ENCODE results near the gene MEP1B. TPM values are rescaled to one million over a fixed set of nuclear protein-coding genes. Genes with fewer than 3 reads are reported as not detected.

Gene MEP1B
- total and polyA plus RNA-seq, 2 experiments from 2014 or later, result not detected

DNA sequence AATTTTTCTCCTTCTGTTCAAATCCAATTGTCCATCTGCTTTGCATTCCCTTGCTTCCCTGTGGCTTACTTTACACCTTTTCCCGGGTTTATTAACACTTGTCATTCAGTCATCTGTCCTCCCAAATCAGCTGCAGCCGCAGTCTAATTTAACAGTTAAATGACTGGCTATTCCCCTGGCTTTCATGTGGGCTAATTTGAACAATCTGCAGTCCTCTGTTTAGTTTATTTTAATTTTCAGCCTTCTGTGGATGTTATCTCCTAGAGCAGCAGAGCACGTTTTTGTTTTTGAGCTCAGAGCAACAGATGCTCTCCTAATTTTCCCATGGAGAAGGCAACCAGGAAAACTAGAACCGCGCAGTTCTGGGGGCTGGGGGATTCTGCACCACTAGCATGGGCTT is 55.0 kb downstream of the MEP1B start:
- in situ Hi-C loops (cut with MboI), result no loop called here
- TF ChIP-seq EZH2 (IDR thresholded peaks at IDR 0.05; ENCODE audit: insufficient read depth, poor library complexity, severe bottlenecking) (no peak), EZH2phosphoT487 (IDR thresholded peaks at IDR 0.05; ENCODE audit: insufficient read depth, low read depth) (no peak)
- WGBS, 2 experiments (ENCODE audit: low coverage in 1 of 2, low lambda C conversion rate in 2 of 2, missing lambda C conversion rate in 2 of 2), result 39 to 44% methylated on average over 5 of the region's 5 CpGs

DNA sequence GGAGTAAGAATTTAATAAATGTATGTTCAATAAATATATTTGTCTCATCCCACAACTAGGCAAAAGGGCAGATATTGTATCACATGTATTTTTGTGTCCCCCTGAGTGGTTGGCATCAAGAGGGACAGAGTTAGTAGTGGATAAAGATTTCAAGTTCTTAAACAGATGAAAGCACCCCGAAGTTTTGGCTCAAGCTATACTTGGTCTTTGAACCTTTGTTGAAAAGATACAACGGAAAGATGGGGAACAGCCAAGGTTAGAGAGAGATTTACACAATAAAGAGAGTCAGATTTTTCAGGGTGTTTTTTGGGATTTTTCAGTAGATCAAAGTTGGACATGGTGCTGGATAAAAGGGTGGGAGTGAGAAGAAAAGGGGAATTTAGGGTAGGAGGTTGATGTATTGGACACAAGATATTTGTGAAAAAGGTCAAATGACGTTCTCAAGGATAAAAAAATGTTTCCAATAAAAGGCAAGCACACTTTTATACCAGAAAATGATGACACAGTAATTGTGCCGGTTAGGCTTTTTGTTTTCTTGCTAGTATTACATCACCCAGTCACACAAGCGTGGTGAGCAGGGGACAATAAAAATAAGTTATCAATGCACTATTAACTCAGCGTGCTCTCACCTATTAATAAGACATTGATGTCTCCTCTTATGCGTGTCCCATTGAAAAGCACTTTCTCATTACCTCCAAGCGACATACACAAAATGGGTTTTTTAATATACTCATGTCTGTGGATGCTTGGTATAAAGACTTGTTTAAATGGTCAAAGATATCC is 59.5 kb downstream of the MEP1B start:
- no peak for DNase-seq
- Histone ChIP-seq H3K9ac (no peak overlapping the region), H2AFZ (no peak overlapping the region), H3K4me1 (ENCODE audit: insufficient read depth) (no peaks in the 10 kb centered on the region), H3K27ac (no peak overlapping the region), H3K9me3 (ENCODE audit: low read depth) (no peaks in the 10 kb centered on the region), H3K27me3 (replicated peaks; ENCODE audit: insufficient read depth) (peaks cover 9% of the 10 kb centered on the region; the same call in 1 of the 2 replicates), H3K4me3 (no peak overlapping the region), H3F3A (ENCODE audit: insufficient read depth) (no peaks in the 10 kb centered on the region), H3K4me2 (ENCODE audit: unreplicated experiment) (no peak overlapping the region), H4K20me1 (ENCODE audit: insufficient read depth) (no peaks in the 10 kb centered on the region), H3K79me2 (ENCODE audit: insufficient read depth) (no peaks in the 10 kb centered on the region), H3K36me3 (ENCODE audit: low read depth) (no peaks in the 10 kb centered on the region), H3K9me2 (ENCODE audit: insufficient read depth) (no peaks in the 10 kb centered on the region)
- 45 to 46% methylated on average over 8 of the region's 8 CpGs for WGBS, 2 experiments (ENCODE audit: low coverage in 1 of 2, low lambda C conversion rate in 2 of 2, missing lambda C conversion rate in 2 of 2)
- in situ Hi-C loops (cut with MboI), result no loop called here
- TF ChIP-seq EZH2 (IDR thresholded peaks at IDR 0.05; ENCODE audit: insufficient read depth, poor library complexity, severe bottlenecking) (no peak), EZH2phosphoT487 (IDR thresholded peaks at IDR 0.05; ENCODE audit: insufficient read depth, low read depth) (no peak)

More for the DNA sequence above, 55.0 kb downstream of the MEP1B start:
- Histone ChIP-seq H3K9me2 (ENCODE audit: insufficient read depth) (no peaks in the 10 kb centered on the region), H3K4me1 (ENCODE audit: insufficient read depth) (no peaks in the 10 kb centered on the region), H3K27ac (no peak overlapping the region), H2AFZ (no peak overlapping the region), H3F3A (ENCODE audit: insufficient read depth) (no peaks in the 10 kb centered on the region), H3K9me3 (ENCODE audit: low read depth) (no peaks in the 10 kb centered on the region), H4K20me1 (ENCODE audit: insufficient read depth) (no peaks in the 10 kb centered on the region), H3K36me3 (ENCODE audit: low read depth) (no peaks in the 10 kb centered on the region), H3K27me3 (replicated peaks; ENCODE audit: insufficient read depth) (peaks cover 9% of the 10 kb centered on the region; the same call in 1 of the 2 replicates), H3K4me2 (ENCODE audit: unreplicated experiment) (no peak overlapping the region), H3K9ac (no peak overlapping the region), H3K4me3 (no peak overlapping the region), H3K79me2 (ENCODE audit: insufficient read depth) (no peaks in the 10 kb centered on the region)
- DNase-seq, result no peak

DNA sequence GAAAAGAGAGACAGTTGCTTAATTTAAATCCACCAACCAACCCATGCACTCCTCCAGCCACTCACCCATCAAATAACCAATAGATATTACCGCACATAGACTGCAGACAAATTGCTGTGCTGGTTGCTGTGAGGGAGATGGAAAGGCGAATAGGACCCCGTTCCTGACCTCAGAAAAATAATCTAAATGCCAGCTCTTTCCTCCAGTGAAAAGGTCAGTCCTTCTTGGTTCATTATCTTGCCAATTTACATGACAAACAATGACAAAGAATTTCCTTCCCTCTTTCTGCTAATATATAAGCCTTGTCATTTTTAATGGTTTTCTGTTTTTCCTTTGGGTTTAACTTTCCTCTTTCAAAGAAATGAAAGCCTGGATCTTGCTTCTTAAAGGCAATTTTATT is 61.6 kb downstream of the MEP1B start:
- Histone ChIP-seq H3K4me1 (ENCODE audit: insufficient read depth) (no peaks in the 10 kb centered on the region), H3K27ac (no peak overlapping the region), H3K4me2 (ENCODE audit: unreplicated experiment) (no peak overlapping the region), H3K9ac (no peak overlapping the region), H3K36me3 (ENCODE audit: low read depth) (no peaks in the 10 kb centered on the region), H3K27me3 (replicated peaks; ENCODE audit: insufficient read depth) (peaks cover 9% of the 10 kb centered on the region; the same call in 1 of the 2 replicates), H3K4me3 (no peak overlapping the region), H2AFZ (no peak overlapping the region), H3K79me2 (ENCODE audit: insufficient read depth) (no peaks in the 10 kb centered on the region), H4K20me1 (ENCODE audit: insufficient read depth) (no peaks in the 10 kb centered on the region), H3F3A (ENCODE audit: insufficient read depth) (no peaks in the 10 kb centered on the region), H3K9me3 (ENCODE audit: low read depth) (no peaks in the 10 kb centered on the region), H3K9me2 (ENCODE audit: insufficient read depth) (no peaks in the 10 kb centered on the region)
- in situ Hi-C loops (cut with MboI), result no loop called here
- DNase-seq, result no peak
- TF ChIP-seq EZH2 (IDR thresholded peaks at IDR 0.05; ENCODE audit: insufficient read depth, poor library complexity, severe bottlenecking), result no peak
- TF ChIP-seq EZH2phosphoT487 (IDR thresholded peaks at IDR 0.05; ENCODE audit: insufficient read depth, low read depth), result no peak
- 41 to 61% methylated on average over 3 of the region's 3 CpGs for WGBS, 2 experiments (ENCODE audit: low coverage in 1 of 2, low lambda C conversion rate in 2 of 2, missing lambda C conversion rate in 2 of 2)

DNA sequence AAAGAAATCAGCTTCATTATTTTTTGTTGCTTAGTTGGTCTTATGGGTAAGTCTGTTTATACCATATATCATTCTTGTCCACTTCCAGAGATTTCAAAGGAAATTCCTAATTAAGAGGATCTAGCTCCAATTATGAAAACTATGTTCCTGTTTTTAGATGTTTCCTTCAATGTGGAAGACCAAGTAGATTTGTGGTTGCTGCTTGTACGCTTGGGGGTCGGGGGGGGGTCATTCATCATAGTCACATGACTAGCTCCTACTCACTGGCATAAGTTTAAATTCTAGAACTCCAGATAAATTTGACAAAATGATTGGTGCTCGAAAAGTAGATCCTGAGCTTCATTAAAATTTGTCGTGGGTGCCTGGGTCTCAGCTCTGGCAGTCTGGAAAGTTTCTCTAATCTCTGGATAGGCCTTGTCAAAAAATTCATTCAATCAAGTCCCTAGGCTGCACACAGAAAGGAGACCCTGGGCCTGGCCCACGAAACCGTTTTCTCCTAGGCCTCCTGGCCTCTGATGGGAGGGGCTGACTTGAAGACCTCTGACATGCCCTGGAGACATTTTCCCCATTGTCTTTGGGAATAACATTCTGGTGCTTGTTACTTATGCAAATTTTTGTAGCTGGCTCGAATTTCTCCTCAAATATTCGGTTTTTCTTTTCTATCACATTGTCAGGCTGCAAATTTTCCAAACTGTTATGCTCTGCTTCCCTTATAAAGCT is 62.5 kb downstream of the MEP1B start:
- no peak overlapping the region for H3K4me3 ChIP-seq
- no peaks in the 10 kb centered on the region for H3K9me3 ChIP-seq (ENCODE audit: low read depth)
- peaks cover 9% of the 10 kb centered on the region; the same call in 1 of the 2 replicates for H3K27me3 ChIP-seq (replicated peaks; ENCODE audit: insufficient read depth)
- H3K4me2 ChIP-seq (ENCODE audit: unreplicated experiment), result no peak overlapping the region
- WGBS, 2 experiments (ENCODE audit: low coverage in 1 of 2, low lambda C conversion rate in 2 of 2, missing lambda C conversion rate in 2 of 2), result 33 to 35% methylated on average over 8 of the region's 8 CpGs
- no peaks in the 10 kb centered on the region for H3K79me2 ChIP-seq (ENCODE audit: insufficient read depth)
- TF ChIP-seq EZH2phosphoT487 (IDR thresholded peaks at IDR 0.05; ENCODE audit: insufficient read depth, low read depth) (no peak), EZH2 (IDR thresholded peaks at IDR 0.05; ENCODE audit: insufficient read depth, poor library complexity, severe bottlenecking) (no peak)
- H3K36me3 ChIP-seq (ENCODE audit: low read depth), result no peaks in the 10 kb centered on the region
- H3K4me1 ChIP-seq (ENCODE audit: insufficient read depth), result no peaks in the 10 kb centered on the region
- H3K27ac ChIP-seq, result no peak overlapping the region
- no peak for DNase-seq
- no peak overlapping the region for H3K9ac ChIP-seq
- no peaks in the 10 kb centered on the region for H4K20me1 ChIP-seq (ENCODE audit: insufficient read depth)
- in situ Hi-C loops (cut with MboI), result no loop called here
- H3F3A ChIP-seq (ENCODE audit: insufficient read depth), result no peaks in the 10 kb centered on the region
- H2AFZ ChIP-seq, result no peak overlapping the region
- no peaks in the 10 kb centered on the region for H3K9me2 ChIP-seq (ENCODE audit: insufficient read depth)

Measured in GM23248 (cell line).